ENCODE measurements around the gene IL2RA. TPM values are rescaled to one million over a fixed set of nuclear protein-coding genes. Genes with fewer than 3 reads are reported as not detected.

IL2RA gene
- total and polyA plus RNA-seq, 7 experiments from 2014 or later: 0.85 to 266 (median 3.3) TPM

- H3K27ac Mint-ChIP-seq: peak overlapping the region in 2 of 9 donors; percentile 12 to 50
- ATAC-seq: no peak
- no peaks in the 10 kb centered on the region for H3K9me3 ChIP-seq (ENCODE audit: control insufficient read depth in 2 of 3, low read length in 3 of 3)
- no peak overlapping the region for H3K4me3 Mint-ChIP-seq
- no peaks in the 10 kb centered on the region for H3K27me3 ChIP-seq (ENCODE audit: control insufficient read depth in 2 of 2, insufficient read depth in 2 of 2, low read length in 2 of 2)
- intact Hi-C loops (cut with micrococcal nuclease): no loop called here
- peaks cover 0 to 6% (median 0%) of the 10 kb centered on the region in 11 donors for H3K9me3 Mint-ChIP-seq
- H3K4me3 ChIP-seq (ENCODE audit: low read length): no peak overlapping the region
- H3K36me3 ChIP-seq (ENCODE audit: control insufficient read depth in 2 of 3, insufficient read depth in 3 of 3, low read length in 3 of 3): peaks cover 0 to 4% (median 0%) of the 10 kb centered on the region in 3 experiments
- ChIA-PET POLR2A (interaction anchor here (1.2 kb wide), 1 partner anchor 67 kb away, joined by 3 read pairs; no protein-coding TSS in a partner anchor), CTCF (interaction anchor here (1.0 to 1.2 kb wide), 2 partner anchors 11 to 62 kb away, joined by 5 to 8 read pairs; no protein-coding TSS in a partner anchor)
- peaks cover 0 to 68% (median 23%) of the 10 kb centered on the region in 5 donors for H3K36me3 Mint-ChIP-seq
- peak in 1 of 9 donors; percentile 12 for DNase-seq
- no peaks in the 10 kb centered on the region for H3K4me1 ChIP-seq (ENCODE audit: control insufficient read depth in 2 of 2, insufficient read depth in 2 of 2, low read length in 2 of 2)
- peaks cover 4 to 61% (median 14%) of the 10 kb centered on the region in 7 donors for H3K4me1 Mint-ChIP-seq
- H3K27ac ChIP-seq (ENCODE audit: low read depth, low read length): no peak overlapping the region
- H3K27me3 Mint-ChIP-seq: no peaks in the 10 kb centered on the region
Measured at GRCh38 chr10:6023661-6024333, 38.4 kb downstream of the IL2RA start.

- no peak for DNase-seq
- Histone ChIP-seq H3K4me3 (ENCODE audit: low read length) (no peak overlapping the region), H3K4me1 (ENCODE audit: control insufficient read depth in 2 of 2, insufficient read depth in 2 of 2, low read length in 2 of 2) (no peaks in the 10 kb centered on the region), H3K9me3 (ENCODE audit: control insufficient read depth in 2 of 3, low read length in 3 of 3) (no peaks in the 10 kb centered on the region), H3K27ac (ENCODE audit: low read depth, low read length) (no peak overlapping the region), H3K36me3 (ENCODE audit: control insufficient read depth in 2 of 3, insufficient read depth in 3 of 3, low read length in 3 of 3) (peaks cover 0 to 4% (median 0%) of the 10 kb centered on the region in 3 experiments), H3K27me3 (ENCODE audit: control insufficient read depth in 2 of 2, insufficient read depth in 2 of 2, low read length in 2 of 2) (no peaks in the 10 kb centered on the region)
- ChIA-PET CTCF (interaction anchor here (1.0 to 1.2 kb wide), 2 partner anchors 10 to 64 kb away, joined by 5 to 8 read pairs; no protein-coding TSS in a partner anchor), POLR2A (no interaction called here)
- Mint-ChIP-seq H3K4me3 (no peak overlapping the region), H3K36me3 (peaks cover 0 to 72% (median 24%) of the 10 kb centered on the region in 5 donors), H3K27ac (no peak overlapping the region), H3K9me3 (peaks cover 0 to 6% (median 0%) of the 10 kb centered on the region in 11 donors), H3K27me3 (no peaks in the 10 kb centered on the region), H3K4me1 (peaks cover 1 to 57% (median 10%) of the 10 kb centered on the region in 7 donors)
- ATAC-seq: no peak
- intact Hi-C loops (cut with micrococcal nuclease): no loop called here
Measured at GRCh38 chr10:6022660-6023059, 39.5 kb downstream of the IL2RA start.

- Histone ChIP-seq H3K27ac (ENCODE audit: low read depth, low read length) (no peak overlapping the region), H3K9me3 (ENCODE audit: control insufficient read depth in 2 of 3, low read length in 3 of 3) (no peaks in the 10 kb centered on the region), H3K4me1 (ENCODE audit: control insufficient read depth in 2 of 2, insufficient read depth in 2 of 2, low read length in 2 of 2) (no peaks in the 10 kb centered on the region), H3K36me3 (ENCODE audit: control insufficient read depth in 2 of 3, insufficient read depth in 3 of 3, low read length in 3 of 3) (peaks cover 0 to 3% (median 0%) of the 10 kb centered on the region in 3 experiments), H3K27me3 (ENCODE audit: control insufficient read depth in 2 of 2, insufficient read depth in 2 of 2, low read length in 2 of 2) (no peaks in the 10 kb centered on the region), H3K4me3 (ENCODE audit: low read length) (no peak overlapping the region)
- peaks cover 0 to 6% (median 0%) of the 10 kb centered on the region in 11 donors for H3K9me3 Mint-ChIP-seq
- H3K4me1 Mint-ChIP-seq: peaks cover 0 to 57% (median 5%) of the 10 kb centered on the region in 7 donors
- intact Hi-C loops (cut with micrococcal nuclease): no loop called here
- peak overlapping the region in 2 of 9 donors; percentile 42 to 68 for H3K27ac Mint-ChIP-seq
- CTCF ChIA-PET: no interaction called here
- H3K36me3 Mint-ChIP-seq: peaks cover 0 to 71% (median 24%) of the 10 kb centered on the region in 5 donors
- H3K27me3 Mint-ChIP-seq: no peaks in the 10 kb centered on the region
- POLR2A ChIA-PET: interaction anchor here (0.7 kb wide), 1 partner anchor 625 kb away, joined by 3 read pairs; no protein-coding TSS in a partner anchor
- no peak overlapping the region for H3K4me3 Mint-ChIP-seq
- DNase-seq: peak in 1 of 9 donors; percentile 15
- ATAC-seq: no peak
Measured at GRCh38 chr10:6020826-6021225, 41.3 kb downstream of the IL2RA start.

- ATAC-seq (no peak), DNase-seq (no peak)
- Mint-ChIP-seq H3K9me3 (peaks cover 0 to 6% (median 0%) of the 10 kb centered on the region in 11 donors), H3K27ac (no peak overlapping the region), H3K36me3 (peaks cover 0 to 72% (median 24%) of the 10 kb centered on the region in 5 donors), H3K27me3 (no peaks in the 10 kb centered on the region), H3K4me3 (no peak overlapping the region), H3K4me1 (peaks cover under 1 to 66% (median 13%) of the 10 kb centered on the region in 7 donors)
- Histone ChIP-seq H3K9me3 (ENCODE audit: control insufficient read depth in 2 of 3, low read length in 3 of 3) (no peaks in the 10 kb centered on the region), H3K27me3 (ENCODE audit: control insufficient read depth in 2 of 2, insufficient read depth in 2 of 2, low read length in 2 of 2) (no peaks in the 10 kb centered on the region), H3K36me3 (ENCODE audit: control insufficient read depth in 2 of 3, insufficient read depth in 3 of 3, low read length in 3 of 3) (no peaks in the 10 kb centered on the region), H3K4me1 (ENCODE audit: control insufficient read depth in 2 of 2, insufficient read depth in 2 of 2, low read length in 2 of 2) (peaks cover 1 to 4% of the 10 kb centered on the region in 2 donors), H3K27ac (ENCODE audit: low read depth, low read length) (no peak overlapping the region), H3K4me3 (ENCODE audit: low read length) (no peak overlapping the region)
- ChIA-PET CTCF (no interaction called here), POLR2A (interaction anchor here (0.6 to 1.2 kb wide), 4 partner anchors 12 to 604 kb away, joined by 3 to 5 read pairs (median 4); no protein-coding TSS in a partner anchor)
- intact Hi-C loops (cut with micrococcal nuclease): loop anchor here in 1 of 2 donors (10.0 kb wide), 1 partner anchor 185 kb away; the partner anchor contains the start of gene PFKFB3
Measured at GRCh38 chr10:6019796-6020195, 42.4 kb downstream of the IL2RA start.

GRCh38 chr10:6019010-6019782 is 43.0 kb downstream of the IL2RA start:
- CTCF ChIA-PET: interaction anchor here (1.0 kb wide), 1 partner anchor 67 kb away, joined by 4 read pairs; no protein-coding TSS in a partner anchor
- H3K36me3 Mint-ChIP-seq: peaks cover 0 to 66% (median 23%) of the 10 kb centered on the region in 5 donors
- peak overlapping the region in 6 of 9 donors; percentile 4 to 51 (median 24) for H3K27ac Mint-ChIP-seq
- H3K9me3 ChIP-seq (ENCODE audit: control insufficient read depth in 2 of 3, low read length in 3 of 3): no peaks in the 10 kb centered on the region
- H3K4me3 ChIP-seq (ENCODE audit: low read length): no peak overlapping the region
- DNase-seq (no peak), ATAC-seq (no peak)
- no peak overlapping the region for H3K4me3 Mint-ChIP-seq
- H3K27ac ChIP-seq (ENCODE audit: low read depth, low read length): no peak overlapping the region
- H3K27me3 ChIP-seq (ENCODE audit: control insufficient read depth in 2 of 2, insufficient read depth in 2 of 2, low read length in 2 of 2): no peaks in the 10 kb centered on the region
- H3K36me3 ChIP-seq (ENCODE audit: control insufficient read depth in 2 of 3, insufficient read depth in 3 of 3, low read length in 3 of 3): no peaks in the 10 kb centered on the region
- H3K4me1 ChIP-seq (ENCODE audit: control insufficient read depth in 2 of 2, insufficient read depth in 2 of 2, low read length in 2 of 2): peaks cover 7 to 10% of the 10 kb centered on the region in 2 donors
- POLR2A ChIA-PET: interaction anchor here (1.2 kb wide), 1 partner anchor 14 kb away, joined by 3 read pairs; no protein-coding TSS in a partner anchor
- intact Hi-C loops (cut with micrococcal nuclease): loop anchor here in 1 of 2 donors (10.0 kb wide), 1 partner anchor 186 kb away; the partner anchor contains the start of gene PFKFB3
- H3K27me3 Mint-ChIP-seq: no peaks in the 10 kb centered on the region
- H3K4me1 Mint-ChIP-seq: peaks cover 3 to 67% (median 19%) of the 10 kb centered on the region in 7 donors
- H3K9me3 Mint-ChIP-seq: peaks cover 0 to 6% (median 0%) of the 10 kb centered on the region in 11 donors

- Mint-ChIP-seq H3K9me3 (peaks cover 0 to 6% (median 0%) of the 10 kb centered on the region in 11 donors), H3K36me3 (peaks cover 0 to 60% (median 15%) of the 10 kb centered on the region in 5 donors), H3K4me3 (no peak overlapping the region), H3K27me3 (no peaks in the 10 kb centered on the region), H3K27ac (peak overlapping the region in 3 of 9 donors; percentile 7 to 51 (median 46)), H3K4me1 (peaks cover 3 to 63% (median 25%) of the 10 kb centered on the region in 7 donors)
- Histone ChIP-seq H3K27me3 (ENCODE audit: control insufficient read depth in 2 of 2, insufficient read depth in 2 of 2, low read length in 2 of 2) (no peaks in the 10 kb centered on the region), H3K27ac (ENCODE audit: low read depth, low read length) (no peak overlapping the region), H3K4me1 (ENCODE audit: control insufficient read depth in 2 of 2, insufficient read depth in 2 of 2, low read length in 2 of 2) (peaks cover 9 to 15% of the 10 kb centered on the region in 2 donors), H3K4me3 (ENCODE audit: low read length) (no peak overlapping the region), H3K36me3 (ENCODE audit: control insufficient read depth in 2 of 3, insufficient read depth in 3 of 3, low read length in 3 of 3) (no peaks in the 10 kb centered on the region), H3K9me3 (ENCODE audit: control insufficient read depth in 2 of 3, low read length in 3 of 3) (no peaks in the 10 kb centered on the region)
- CTCF ChIA-PET: interaction anchor here (1.0 kb wide), 1 partner anchor 68 kb away, joined by 4 read pairs; no protein-coding TSS in a partner anchor
- intact Hi-C loops (cut with micrococcal nuclease): loop anchor here in 1 of 2 donors (10.0 kb wide), 1 partner anchor 186 kb away; the partner anchor contains the start of gene PFKFB3
- ATAC-seq (no peak), DNase-seq (no peak)
- POLR2A ChIA-PET: no interaction called here
Measured at GRCh38 chr10:6018422-6018821, 43.7 kb downstream of the IL2RA start.
